Measurements from ENCODE around the gene TTC39A. TPM values are rescaled to one million over a fixed set of nuclear protein-coding genes. Genes with fewer than 3 reads are reported as not detected.
A peak's percentile ranks its signal among the peaks of the same experiment; 100 is the strongest.

The TTC39A gene
- total and polyA plus RNA-seq, 2 of the 13 experiments (the other 11 are each of a cell fraction or from before 2014, with no cell fraction given) = 0.33 to 1.5 TPM

GRCh38 chr1:51284487-51284954 is 45.8 kb downstream of the TTC39A start:
- Histone ChIP-seq H4K20me1 (ENCODE audit: insufficient read depth, low read length) (no peaks in the 10 kb centered on the region), H3K27me3 (ENCODE audit: control insufficient read depth in 1 of 2, insufficient read depth in 2 of 2, low read length in 2 of 2) (no peaks in the 10 kb centered on the region), H3K4me1 (ENCODE audit: insufficient read depth, low read length) (peaks cover 42% of the 10 kb centered on the region), H3K36me3 (replicated peaks in 1 of 2; ENCODE audit: control insufficient read depth in 1 of 2, insufficient read depth in 2 of 2, low read length in 2 of 2) (no peaks in the 10 kb centered on the region), H3K4me2 (ENCODE audit: low read depth, low read length) (no peak overlapping the region; the same call in 1 of the 2 replicates), H3K9ac (ENCODE audit: insufficient read depth, low read depth, low read length) (no peak overlapping the region), H3K27ac (ENCODE audit: extremely low read length, insufficient read depth, low read length) (no peak overlapping the region), H3K79me2 (ENCODE audit: insufficient read depth, low read length) (no peaks in the 10 kb centered on the region), H2AFZ (ENCODE audit: low read length) (no peak overlapping the region), H3K9me3 (ENCODE audit: low read length) (no peaks in the 10 kb centered on the region), H3K4me3 (replicated peaks in 1 of 3; ENCODE audit: insufficient read depth in 1 of 3, low read depth in 2 of 3, low read length in 3 of 3) (no peak overlapping the region)
- DNase-seq (ENCODE audit: low spot score) (peak; percentile 61), FAIRE-seq (peak; percentile 84), ATAC-seq (peak; percentile 51)
- intact Hi-C loops (cut with micrococcal nuclease; ENCODE audit: unreplicated experiment) (no loop called here), in situ Hi-C loops (cut with HindIII; ENCODE audit: extremely low pct_ligation_motif_present, low pct_unique_long_range_greater_than_20kb) (no loop called here)
- ChIA-PET CTCF (ENCODE audit: low intra/inter-chr PET ratio, low total read pairs) (no interaction called here), POLR2A (no interaction called here)
- BruUV-seq (replicated peaks) = no TSS peak
- TF ChIP-seq ZNF772 (CRISPR knock-in tag; IDR thresholded peaks at IDR 0.05) (no peak), ZNF550 (CRISPR knock-in tag; IDR thresholded peaks at IDR 0.05; ENCODE audit: borderline replicate concordance) (no peak), SOX5 (CRISPR knock-in tag; IDR thresholded peaks at IDR 0.05; ENCODE audit: borderline replicate concordance) (no peak), ZNF512B (CRISPR knock-in tag; IDR thresholded peaks at IDR 0.05; ENCODE audit: borderline replicate concordance) (no peak), ZBTB8A (CRISPR knock-in tag; IDR thresholded peaks at IDR 0.05; ENCODE audit: borderline replicate concordance, low read depth) (no peak), EEA1 (CRISPR knock-in tag; IDR thresholded peaks at IDR 0.05; ENCODE audit: borderline replicate concordance) (no peak), TEF (CRISPR knock-in tag; IDR thresholded peaks at IDR 0.05) (no peak), CENPX (CRISPR knock-in tag; IDR thresholded peaks at IDR 0.05) (no peak), ZNF24 (IDR thresholded peaks at IDR 0.05) (no peak), ISL2 (CRISPR knock-in tag; IDR thresholded peaks at IDR 0.05) (0 out of 2 replicates have a peak, but pooled peaks have one; percentile 32), IRF9 (CRISPR knock-in tag; IDR thresholded peaks at IDR 0.05; ENCODE audit: borderline replicate concordance) (no peak), NCOA2 (CRISPR knock-in tag; IDR thresholded peaks at IDR 0.05) (0 out of 2 replicates have a peak, but pooled peaks have one; percentile 15), ZNF891 (CRISPR knock-in tag; IDR thresholded peaks at IDR 0.05) (no peak), ZNF75D (CRISPR knock-in tag; IDR thresholded peaks at IDR 0.05; ENCODE audit: borderline replicate concordance) (no peak), ZFP36L1 (CRISPR knock-in tag; IDR thresholded peaks at IDR 0.05) (no peak), REL (CRISPR knock-in tag; conservative IDR thresholded peaks at IDR 0.05) (no peak), ZNF274 (CRISPR knock-in tag; IDR thresholded peaks at IDR 0.05) (no peak), NFRKB (IDR thresholded peaks at IDR 0.05) (no peak), KLF16 (CRISPR knock-in tag; IDR thresholded peaks at IDR 0.05) (no peak), EP300 (IDR thresholded peaks at IDR 0.05; ENCODE audit: low read depth in 2 of 2, low read length in 2 of 2) (peak in 1 of 2 experiments; percentile 39; a peak in 1 of 4 replicates), EP300 (CRISPR knock-in tag; IDR thresholded peaks at IDR 0.05; ENCODE audit: borderline replicate concordance) (no peak), ZSCAN29 (CRISPR knock-in tag; conservative IDR thresholded peaks at IDR 0.05) (no peak), NPAS2 (CRISPR knock-in tag; IDR thresholded peaks at IDR 0.05; ENCODE audit: borderline replicate concordance) (no peak), BHLHE40 (IDR thresholded peaks at IDR 0.05; ENCODE audit: low read length) (no peak)
